Measurements from ENCODE around the gene VDAC1.

DNA sequence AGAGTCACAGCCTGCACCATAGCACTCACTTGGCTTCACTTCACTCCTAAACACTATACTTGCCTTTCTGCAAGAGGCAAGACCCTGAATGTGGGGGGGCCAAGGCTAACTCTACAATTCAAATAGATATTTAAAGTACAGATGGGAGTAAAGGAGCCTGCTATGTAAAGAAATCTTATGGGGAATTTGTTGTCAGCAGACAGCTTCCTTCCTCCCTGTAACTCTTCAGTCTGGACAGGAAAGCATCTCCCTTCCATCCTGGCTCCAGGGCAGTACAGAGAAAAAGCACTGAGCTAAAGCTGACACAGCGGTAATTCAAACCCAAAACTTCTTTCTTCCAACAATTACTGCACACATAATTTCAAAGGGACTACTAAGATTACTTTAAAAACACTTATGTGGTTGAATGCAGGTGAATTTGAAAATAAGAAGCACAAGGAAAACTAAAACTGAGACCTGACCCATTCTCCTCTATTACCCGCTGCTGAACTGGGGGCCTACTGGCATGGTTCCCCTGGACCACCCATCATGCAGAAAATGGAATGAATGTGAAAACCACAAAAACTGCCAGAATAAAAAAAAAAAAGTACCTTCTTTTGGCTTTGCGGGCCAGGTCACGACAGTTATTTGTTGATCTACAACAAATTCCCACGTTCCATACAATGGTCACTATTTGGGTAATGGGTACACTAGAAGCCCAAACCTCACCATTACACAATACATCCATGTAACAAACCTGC lies 13.4 kb downstream of the VDAC1 start:
- TF ChIP-seq EP300 (IDR thresholded peaks at IDR 0.05) (no peak), POLR2A (IDR thresholded peaks at IDR 0.05; ENCODE audit: low read depth) (no peak)
